Measurements from ENCODE around the gene SIX2.

SIX2 gene

DNA sequence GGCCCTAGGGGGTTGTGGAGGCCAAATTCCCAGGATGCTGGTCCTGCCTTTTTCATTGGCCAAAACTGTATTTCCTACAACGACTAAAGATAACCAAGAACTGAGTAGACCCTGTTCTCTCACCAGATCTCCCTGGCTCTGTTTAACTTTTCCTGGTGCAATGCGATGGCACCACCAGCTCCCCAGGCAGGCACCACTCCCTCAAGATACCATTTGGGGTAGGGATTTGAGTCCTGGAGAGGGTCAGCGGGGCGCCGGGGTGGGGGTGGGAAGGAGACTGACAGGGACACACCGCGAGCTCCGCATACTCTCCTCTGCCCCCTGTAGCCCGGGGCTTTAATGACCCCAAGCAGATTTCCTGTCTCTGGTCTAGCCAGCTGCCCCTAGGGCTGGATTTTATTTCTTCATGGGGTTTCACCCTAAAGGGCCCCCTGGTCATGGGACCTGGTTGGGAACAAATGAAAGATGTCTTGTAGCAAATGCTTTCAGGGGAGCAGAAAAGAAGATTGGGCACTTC, 7.3 kb downstream of the SIX2 start:
- H3K27ac ChIP-seq = no peak overlapping the region
- peak overlapping the region; percentile 63 for H3K4me3 ChIP-seq
- DNase-seq (ENCODE audit: low spot score) = no peak
- TF ChIP-seq, protein P1, sequence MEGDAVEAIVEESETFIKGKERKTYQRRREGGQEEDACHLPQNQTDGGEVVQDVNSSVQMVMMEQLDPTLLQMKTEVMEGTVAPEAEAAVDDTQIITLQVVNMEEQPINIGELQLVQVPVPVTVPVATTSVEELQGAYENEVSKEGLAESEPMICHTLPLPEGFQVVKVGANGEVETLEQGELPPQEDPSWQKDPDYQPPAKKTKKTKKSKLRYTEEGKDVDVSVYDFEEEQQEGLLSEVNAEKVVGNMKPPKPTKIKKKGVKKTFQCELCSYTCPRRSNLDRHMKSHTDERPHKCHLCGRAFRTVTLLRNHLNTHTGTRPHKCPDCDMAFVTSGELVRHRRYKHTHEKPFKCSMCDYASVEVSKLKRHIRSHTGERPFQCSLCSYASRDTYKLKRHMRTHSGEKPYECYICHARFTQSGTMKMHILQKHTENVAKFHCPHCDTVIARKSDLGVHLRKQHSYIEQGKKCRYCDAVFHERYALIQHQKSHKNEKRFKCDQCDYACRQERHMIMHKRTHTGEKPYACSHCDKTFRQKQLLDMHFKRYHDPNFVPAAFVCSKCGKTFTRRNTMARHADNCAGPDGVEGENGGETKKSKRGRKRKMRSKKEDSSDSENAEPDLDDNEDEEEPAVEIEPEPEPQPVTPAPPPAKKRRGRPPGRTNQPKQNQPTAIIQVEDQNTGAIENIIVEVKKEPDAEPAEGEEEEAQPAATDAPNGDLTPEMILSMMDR (IDR thresholded peaks at IDR 0.05) = no peak

DNA sequence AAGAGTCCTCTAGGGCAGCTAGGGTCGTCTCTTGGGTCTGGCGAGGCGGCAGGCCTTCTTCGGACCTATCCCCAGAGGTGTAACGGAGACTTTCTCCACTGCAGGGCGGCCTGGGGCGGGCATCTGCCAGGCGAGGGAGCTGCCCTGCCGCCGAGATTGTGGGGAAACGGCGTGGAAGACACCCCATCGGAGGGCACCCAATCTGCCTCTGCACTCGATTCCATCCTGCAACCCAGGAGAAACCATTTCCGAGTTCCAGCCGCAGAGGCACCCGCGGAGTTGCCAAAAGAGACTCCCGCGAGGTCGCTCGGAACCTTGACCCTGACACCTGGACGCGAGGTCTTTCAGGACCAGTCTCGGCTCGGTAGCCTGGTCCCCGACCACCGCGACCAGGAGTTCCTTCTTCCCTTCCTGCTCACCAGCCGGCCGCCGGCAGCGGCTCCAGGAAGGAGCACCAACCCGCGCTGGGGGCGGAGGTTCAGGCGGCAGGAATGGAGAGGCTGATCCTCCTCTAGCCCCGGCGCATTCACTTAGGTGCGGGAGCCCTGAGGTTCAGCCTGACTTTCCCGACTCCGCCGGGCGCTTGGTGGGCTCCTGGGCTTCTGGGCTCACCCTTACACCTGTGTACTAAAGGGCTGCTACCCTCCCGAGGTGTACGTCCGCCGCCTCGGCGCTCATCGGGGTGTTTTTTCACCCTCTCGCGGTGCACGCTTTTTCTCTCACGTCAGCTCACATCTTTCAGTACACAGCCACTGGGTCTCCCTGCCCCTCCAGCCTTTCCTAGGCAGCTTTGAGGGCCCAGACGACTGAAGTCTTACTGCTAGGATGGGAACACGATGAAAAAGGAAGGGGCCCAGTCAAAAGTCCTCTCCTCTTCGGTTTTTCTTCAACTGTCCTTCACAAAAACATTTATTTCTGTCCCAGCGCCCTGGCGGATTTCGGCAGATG, 8.1 kb downstream of the SIX2 start:
- TF ChIP-seq, protein P1 (IDR thresholded peaks at IDR 0.05) = no peak
- DNase-seq (ENCODE audit: low spot score) = no peak
- no peak overlapping the region for H3K27ac ChIP-seq
- peak overlapping the region; percentile 63 for H3K4me3 ChIP-seq

DNA sequence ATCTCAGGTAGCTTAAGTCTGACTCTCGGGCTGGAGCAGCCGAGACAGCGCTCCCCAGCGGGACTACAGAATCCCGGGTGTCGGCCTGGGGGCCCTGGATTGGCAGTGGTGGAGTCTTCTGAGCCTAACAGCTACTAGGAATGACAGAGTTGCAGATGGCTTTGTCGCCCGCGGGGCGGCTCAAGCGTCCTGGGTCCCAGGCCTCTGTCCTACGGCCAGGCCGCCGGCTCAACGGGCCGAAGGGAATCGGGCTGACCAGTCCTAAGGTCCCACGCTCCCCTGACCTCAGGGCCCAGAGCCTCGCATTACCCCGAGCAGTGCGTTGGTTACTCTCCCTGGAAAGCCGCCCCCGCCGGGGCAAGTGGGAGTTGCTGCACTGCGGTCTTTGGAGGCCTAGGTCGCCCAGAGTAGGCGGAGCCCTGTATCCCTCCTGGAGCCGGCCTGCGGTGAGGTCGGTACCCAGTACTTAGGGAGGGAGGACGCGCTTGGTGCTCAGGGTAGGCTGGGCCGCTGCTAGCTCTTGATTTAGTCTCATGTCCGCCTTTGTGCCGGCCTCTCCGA, 8.8 kb downstream of the SIX2 start:
- Histone ChIP-seq H3K4me3 (peak overlapping the region; percentile 63), H3K27ac (no peak overlapping the region)
- TF ChIP-seq, protein P1 (IDR thresholded peaks at IDR 0.05) = no peak
- DNase-seq (ENCODE audit: low spot score) = no peak

DNA sequence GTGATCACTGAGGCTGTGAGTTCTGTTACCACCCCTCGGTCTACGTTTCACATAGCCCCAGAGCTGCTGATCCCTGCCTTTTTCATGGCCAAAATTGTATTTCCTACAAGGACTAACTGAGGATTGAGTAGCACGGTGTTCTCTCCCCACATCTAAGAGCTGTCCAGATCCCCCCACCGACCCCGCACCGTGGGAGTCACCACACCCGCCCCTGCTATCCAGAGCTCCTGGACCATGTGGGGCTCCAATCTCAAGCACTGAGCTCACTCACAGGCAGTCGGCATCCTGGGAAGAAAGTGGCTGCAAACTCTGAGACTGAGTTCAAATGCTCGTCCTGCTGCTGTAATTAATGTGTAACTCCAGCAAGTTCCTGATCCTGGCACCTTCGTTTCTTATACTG, 9.7 kb downstream of the SIX2 start:
- TF ChIP-seq, protein P1 (IDR thresholded peaks at IDR 0.05) = no peak
- DNase-seq (ENCODE audit: low spot score) = no peak

DNA sequence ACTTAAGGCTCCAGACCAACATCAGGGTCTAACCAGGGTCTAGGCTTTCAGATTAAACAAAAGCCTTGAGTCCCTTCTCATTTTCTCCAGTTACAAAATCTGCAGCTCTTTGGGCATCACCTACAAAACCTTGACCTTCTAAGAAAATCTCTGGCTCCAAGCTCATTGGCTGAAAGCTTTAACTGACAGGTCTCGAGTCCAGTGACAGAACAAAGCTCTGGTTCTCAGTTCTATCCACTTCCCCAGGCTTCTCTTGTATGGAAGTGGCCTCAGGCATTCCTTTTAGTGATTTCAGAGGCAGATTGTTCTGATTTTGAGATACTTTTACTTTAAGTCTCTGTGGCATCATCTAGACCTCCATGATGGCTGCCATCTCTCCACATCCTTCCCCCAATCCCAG, 11.3 kb downstream of the SIX2 start:
- DNase-seq (ENCODE audit: low spot score) = no peak
- no peak overlapping the region for H3K4me3 ChIP-seq
- no peak overlapping the region for H3K27ac ChIP-seq
- TF ChIP-seq, protein P1 (IDR thresholded peaks at IDR 0.05) = no peak

More for the DNA sequence above, 9.7 kb downstream of the SIX2 start:
- H3K27ac ChIP-seq = no peak overlapping the region
- no peak overlapping the region for H3K4me3 ChIP-seq

DNA sequence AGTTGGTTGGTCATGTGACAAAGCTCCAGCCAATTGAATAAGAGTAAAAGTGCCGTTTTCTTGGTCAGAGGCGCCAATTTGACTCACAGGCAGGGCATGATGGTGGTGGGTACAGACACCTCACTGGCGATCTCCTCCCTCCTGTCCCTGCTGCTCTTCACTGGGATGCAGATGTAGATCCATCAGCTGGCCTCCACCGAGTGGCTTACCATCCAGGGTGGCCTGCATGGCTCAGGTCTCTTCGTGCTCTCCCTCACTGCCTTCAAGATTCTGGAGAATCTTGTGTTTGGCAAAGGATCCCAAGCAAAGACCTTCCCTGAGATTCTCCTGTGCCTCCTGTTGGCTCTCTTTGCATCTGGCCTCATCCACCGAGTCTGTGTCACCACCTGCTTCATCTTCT, 12.9 kb downstream of the SIX2 start:
- TF ChIP-seq, protein P1 (IDR thresholded peaks at IDR 0.05) = no peak
- Histone ChIP-seq H3K4me3 (no peak overlapping the region), H3K27ac (no peak overlapping the region)
- no peak for DNase-seq (ENCODE audit: low spot score)
